ENCODE measurements around the gene DCK.
"Not testable (repeated sequence)": the region's sequence is repeated elsewhere in the genome, so short reads cannot be mapped to it uniquely, and the experiment has no call there.

Gene DCK

DNA sequence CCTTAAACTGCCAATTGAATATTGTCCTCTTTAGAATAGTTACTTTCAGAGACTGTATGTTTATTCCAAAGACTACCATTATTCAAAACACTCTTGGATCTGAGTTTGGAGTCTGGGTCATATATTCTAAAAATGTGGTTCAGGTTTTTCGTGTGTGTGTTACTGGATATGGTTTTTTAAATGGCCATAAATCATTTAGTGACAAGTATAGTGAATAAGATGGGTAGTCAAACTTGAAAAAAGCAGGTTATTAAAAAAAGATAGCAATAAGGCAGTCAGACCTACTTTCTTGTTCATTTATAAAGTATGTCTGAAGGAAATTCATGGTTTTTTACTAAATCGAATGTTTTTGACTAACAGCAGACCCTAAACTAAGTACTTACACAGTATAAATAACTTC is 59.3 kb downstream of the DCK start:
- H3K9ac ChIP-seq (ENCODE audit: low read length): no peak overlapping the region
- H3K27ac ChIP-seq (ENCODE audit: low read length): no peak overlapping the region
- H4K20me1 ChIP-seq (ENCODE audit: insufficient read depth, low read length): no peaks in the 10 kb centered on the region
- H3K79me2 ChIP-seq (ENCODE audit: low read length): no peaks in the 10 kb centered on the region
- H3K9me2 ChIP-seq (replicated peaks; ENCODE audit: insufficient read depth, low read length): no peaks in the 10 kb centered on the region
- TF ChIP-seq EZH2 (optimal IDR thresholded peaks at IDR 0.05; ENCODE audit: low read depth, low read length): no peak
- TF ChIP-seq EZH2phosphoT487 (IDR thresholded peaks at IDR 0.05; ENCODE audit: low read length): no peak
- TF ChIP-seq, protein P1, sequence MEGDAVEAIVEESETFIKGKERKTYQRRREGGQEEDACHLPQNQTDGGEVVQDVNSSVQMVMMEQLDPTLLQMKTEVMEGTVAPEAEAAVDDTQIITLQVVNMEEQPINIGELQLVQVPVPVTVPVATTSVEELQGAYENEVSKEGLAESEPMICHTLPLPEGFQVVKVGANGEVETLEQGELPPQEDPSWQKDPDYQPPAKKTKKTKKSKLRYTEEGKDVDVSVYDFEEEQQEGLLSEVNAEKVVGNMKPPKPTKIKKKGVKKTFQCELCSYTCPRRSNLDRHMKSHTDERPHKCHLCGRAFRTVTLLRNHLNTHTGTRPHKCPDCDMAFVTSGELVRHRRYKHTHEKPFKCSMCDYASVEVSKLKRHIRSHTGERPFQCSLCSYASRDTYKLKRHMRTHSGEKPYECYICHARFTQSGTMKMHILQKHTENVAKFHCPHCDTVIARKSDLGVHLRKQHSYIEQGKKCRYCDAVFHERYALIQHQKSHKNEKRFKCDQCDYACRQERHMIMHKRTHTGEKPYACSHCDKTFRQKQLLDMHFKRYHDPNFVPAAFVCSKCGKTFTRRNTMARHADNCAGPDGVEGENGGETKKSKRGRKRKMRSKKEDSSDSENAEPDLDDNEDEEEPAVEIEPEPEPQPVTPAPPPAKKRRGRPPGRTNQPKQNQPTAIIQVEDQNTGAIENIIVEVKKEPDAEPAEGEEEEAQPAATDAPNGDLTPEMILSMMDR (IDR thresholded peaks at IDR 0.05; ENCODE audit: low read length): no peak
- DNase-seq: no peak
- no peak overlapping the region for H3K4me3 ChIP-seq (ENCODE audit: low read length)
- no peak overlapping the region for H2AFZ ChIP-seq (ENCODE audit: low read length)
- H3K9me3 ChIP-seq (replicated peaks; ENCODE audit: insufficient read depth, low read length): no peaks in the 10 kb centered on the region
- no peaks in the 10 kb centered on the region for H3K36me3 ChIP-seq (replicated peaks; ENCODE audit: insufficient read depth, low read length)
- peaks cover 2% of the 10 kb centered on the region; the same call in 1 of the 2 replicates for H3K4me1 ChIP-seq (ENCODE audit: low read length)
- H3F3A ChIP-seq (ENCODE audit: insufficient read depth, low read length): no peaks in the 10 kb centered on the region
- no peak overlapping the region for H3K4me2 ChIP-seq (ENCODE audit: low read depth, low read length)
- H3K27me3 ChIP-seq (replicated peaks; ENCODE audit: insufficient read depth, low read length): no peaks in the 10 kb centered on the region

DNA sequence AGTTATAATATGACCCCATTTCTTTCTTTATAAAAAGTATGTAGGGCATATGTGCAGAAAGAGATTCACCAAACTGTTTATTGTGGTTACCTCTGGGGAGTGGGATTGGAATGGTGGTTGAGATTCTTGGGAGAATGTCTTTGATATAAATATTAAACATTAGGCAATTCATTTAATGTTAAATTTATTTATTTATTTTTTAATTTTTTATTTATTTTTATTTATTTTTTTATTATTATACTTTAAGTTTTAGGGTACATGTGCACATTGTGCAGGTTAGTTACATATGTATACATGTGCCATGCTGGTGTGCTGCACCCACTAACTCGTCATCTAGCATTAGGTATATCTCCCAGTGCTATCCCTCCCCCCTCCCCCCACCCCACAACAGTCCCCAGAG is 60.2 kb downstream of the DCK start:
- not testable (repeated sequence) for H3K36me3 ChIP-seq (replicated peaks; ENCODE audit: insufficient read depth, low read length); H3K9me3 ChIP-seq (replicated peaks; ENCODE audit: insufficient read depth, low read length); H3K9ac ChIP-seq (ENCODE audit: low read length); H3K4me2 ChIP-seq (ENCODE audit: low read depth, low read length); H3F3A ChIP-seq (ENCODE audit: insufficient read depth, low read length); H3K27ac ChIP-seq (ENCODE audit: low read length); H3K79me2 ChIP-seq (ENCODE audit: low read length); H3K4me1 ChIP-seq (ENCODE audit: low read length); H4K20me1 ChIP-seq (ENCODE audit: insufficient read depth, low read length); H3K9me2 ChIP-seq (replicated peaks; ENCODE audit: insufficient read depth, low read length); H2AFZ ChIP-seq (ENCODE audit: low read length); H3K4me3 ChIP-seq (ENCODE audit: low read length); DNase-seq; H3K27me3 ChIP-seq (replicated peaks; ENCODE audit: insufficient read depth, low read length)

DNA sequence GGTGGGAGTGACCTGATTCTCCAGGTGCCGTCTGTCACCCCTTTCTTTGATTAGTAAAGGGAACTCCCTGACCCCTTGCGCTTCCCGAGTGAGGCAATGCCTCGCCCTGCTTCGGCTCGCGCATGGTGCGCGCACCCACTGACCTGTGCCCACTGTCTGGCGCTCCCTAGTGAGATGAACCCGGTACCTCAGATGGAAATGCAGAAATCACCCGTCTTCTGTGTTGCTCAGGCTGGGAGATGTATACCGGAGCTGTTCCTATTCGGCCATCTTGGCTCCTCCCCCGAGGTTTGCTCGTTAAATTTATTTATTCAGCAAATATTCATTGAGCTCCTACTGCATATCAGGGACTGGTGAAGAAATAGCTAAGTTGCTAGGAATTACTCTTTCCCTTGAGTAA is 66.1 kb downstream of the DCK start:
- H3K27me3 ChIP-seq (replicated peaks; ENCODE audit: insufficient read depth, low read length); H3K79me2 ChIP-seq (ENCODE audit: low read length); H3K9me2 ChIP-seq (replicated peaks; ENCODE audit: insufficient read depth, low read length); H3K9ac ChIP-seq (ENCODE audit: low read length); H3K4me1 ChIP-seq (ENCODE audit: low read length); H3K4me3 ChIP-seq (ENCODE audit: low read length); H3K4me2 ChIP-seq (ENCODE audit: low read depth, low read length); H3K36me3 ChIP-seq (replicated peaks; ENCODE audit: insufficient read depth, low read length); H3K9me3 ChIP-seq (replicated peaks; ENCODE audit: insufficient read depth, low read length); H2AFZ ChIP-seq (ENCODE audit: low read length); DNase-seq; H3F3A ChIP-seq (ENCODE audit: insufficient read depth, low read length); H3K27ac ChIP-seq (ENCODE audit: low read length); H4K20me1 ChIP-seq (ENCODE audit: insufficient read depth, low read length): not testable (repeated sequence)

DNA sequence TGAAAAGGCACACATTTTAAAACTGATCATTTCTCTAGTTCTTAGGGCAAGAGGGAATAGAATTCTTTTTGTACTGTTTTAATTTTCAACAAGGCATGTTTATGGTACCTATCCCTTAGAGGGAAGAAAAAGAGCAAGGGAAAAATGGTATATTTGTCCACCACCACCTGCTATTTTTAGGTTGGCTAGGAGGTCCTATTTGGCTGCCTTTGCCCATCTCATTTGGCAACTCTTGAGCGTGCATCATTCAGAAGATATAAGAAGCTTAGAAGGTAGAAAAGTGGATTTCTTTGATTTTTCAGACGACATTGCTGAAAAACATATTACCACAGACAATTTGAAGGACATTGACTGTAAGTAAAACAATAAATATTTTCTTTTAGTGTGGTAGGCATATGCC is 69.0 kb downstream of the DCK start:
- TF ChIP-seq, protein P1 (IDR thresholded peaks at IDR 0.05; ENCODE audit: low read length): no peak
- no peak for TF ChIP-seq EZH2phosphoT487 (IDR thresholded peaks at IDR 0.05; ENCODE audit: low read length)
- TF ChIP-seq EZH2 (optimal IDR thresholded peaks at IDR 0.05; ENCODE audit: low read depth, low read length): no peak
- Histone ChIP-seq H3K9ac (ENCODE audit: low read length) (no peak overlapping the region), H3K4me3 (ENCODE audit: low read length) (no peak overlapping the region), H3K9me3 (replicated peaks; ENCODE audit: insufficient read depth, low read length) (no peaks in the 10 kb centered on the region), H3K4me1 (ENCODE audit: low read length) (no peaks in the 10 kb centered on the region), H3K36me3 (replicated peaks; ENCODE audit: insufficient read depth, low read length) (no peaks in the 10 kb centered on the region), H3K4me2 (ENCODE audit: low read depth, low read length) (no peak overlapping the region), H3K9me2 (replicated peaks; ENCODE audit: insufficient read depth, low read length) (no peaks in the 10 kb centered on the region), H3K27me3 (replicated peaks; ENCODE audit: insufficient read depth, low read length) (no peaks in the 10 kb centered on the region), H3K27ac (ENCODE audit: low read length) (no peak overlapping the region), H3K79me2 (ENCODE audit: low read length) (no peaks in the 10 kb centered on the region), H4K20me1 (ENCODE audit: insufficient read depth, low read length) (no peaks in the 10 kb centered on the region), H3F3A (ENCODE audit: insufficient read depth, low read length) (no peaks in the 10 kb centered on the region), H2AFZ (ENCODE audit: low read length) (no peak overlapping the region)
- DNase-seq: no peak

Measured in MM.1S (cell line).